ENCODE results near the gene B3GNT4. TPM values are rescaled to one million over a fixed set of nuclear protein-coding genes. Genes with fewer than 3 reads are reported as not detected.

The B3GNT4 gene
- 0.46 TPM for total RNA-seq
- long read RNA-seq, partial matches to known transcripts: 0 of 4 reads
- long read RNA-seq, other reads (novel, unspliced or antisense): 4 of 4 reads

GRCh38 chr12:122203301-122204166, at the start of gene B3GNT4:
Gene B3GNT4, plus strand, starts transcription at chr12:122203709. Its CDS starts 910 bp downstream, at chr12:122204619.
- intact Hi-C loops (cut with DNase I): no loop called here
- ATAC-seq (peak; percentile 87), DNase-seq (peak; percentile 88)
- Histone ChIP-seq H3K4me3 (peak within 1 kb of the TSS; percentile 64), H3K36me3 (peaks cover 14% of the 10 kb centered on the region), H3K4me1 (peaks cover 13% of the 10 kb centered on the region), H3K27ac (no peak within 1 kb of the TSS), H3K27me3 (peaks cover 63% of the 10 kb centered on the region), H3K9me3 (no peaks in the 10 kb centered on the region)
- TF ChIP-seq, protein P1, sequence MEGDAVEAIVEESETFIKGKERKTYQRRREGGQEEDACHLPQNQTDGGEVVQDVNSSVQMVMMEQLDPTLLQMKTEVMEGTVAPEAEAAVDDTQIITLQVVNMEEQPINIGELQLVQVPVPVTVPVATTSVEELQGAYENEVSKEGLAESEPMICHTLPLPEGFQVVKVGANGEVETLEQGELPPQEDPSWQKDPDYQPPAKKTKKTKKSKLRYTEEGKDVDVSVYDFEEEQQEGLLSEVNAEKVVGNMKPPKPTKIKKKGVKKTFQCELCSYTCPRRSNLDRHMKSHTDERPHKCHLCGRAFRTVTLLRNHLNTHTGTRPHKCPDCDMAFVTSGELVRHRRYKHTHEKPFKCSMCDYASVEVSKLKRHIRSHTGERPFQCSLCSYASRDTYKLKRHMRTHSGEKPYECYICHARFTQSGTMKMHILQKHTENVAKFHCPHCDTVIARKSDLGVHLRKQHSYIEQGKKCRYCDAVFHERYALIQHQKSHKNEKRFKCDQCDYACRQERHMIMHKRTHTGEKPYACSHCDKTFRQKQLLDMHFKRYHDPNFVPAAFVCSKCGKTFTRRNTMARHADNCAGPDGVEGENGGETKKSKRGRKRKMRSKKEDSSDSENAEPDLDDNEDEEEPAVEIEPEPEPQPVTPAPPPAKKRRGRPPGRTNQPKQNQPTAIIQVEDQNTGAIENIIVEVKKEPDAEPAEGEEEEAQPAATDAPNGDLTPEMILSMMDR (IDR thresholded peaks at IDR 0.05): no peak

- TF ChIP-seq, protein P1 (IDR thresholded peaks at IDR 0.05): no peak
- no peak for DNase-seq
- H3K36me3 ChIP-seq: no peaks in the 10 kb centered on the region
- no peaks in the 10 kb centered on the region for H3K27me3 ChIP-seq
- H3K4me1 ChIP-seq: no peaks in the 10 kb centered on the region
- H3K27ac ChIP-seq: no peak overlapping the region
- intact Hi-C loops (cut with DNase I): no loop called here
- no peak overlapping the region for H3K4me3 ChIP-seq
- no peak for ATAC-seq
- no peaks in the 10 kb centered on the region for H3K9me3 ChIP-seq
Observed at GRCh38 chr12:122155705-122156104, 47.8 kb upstream of the B3GNT4 start.

GRCh38 chr12:122158700-122159285, 44.7 kb upstream of the B3GNT4 start:
- intact Hi-C loops (cut with DNase I): no loop called here
- Histone ChIP-seq H3K4me1 (no peaks in the 10 kb centered on the region), H3K27ac (no peak overlapping the region), H3K27me3 (no peaks in the 10 kb centered on the region), H3K9me3 (no peaks in the 10 kb centered on the region), H3K4me3 (no peak overlapping the region), H3K36me3 (no peaks in the 10 kb centered on the region)
- DNase-seq: no peak
- TF ChIP-seq, protein P1 (IDR thresholded peaks at IDR 0.05): no peak
- ATAC-seq: no peak

GRCh38 chr12:122159882-122160281, 43.6 kb upstream of the B3GNT4 start:
- intact Hi-C loops (cut with DNase I): no loop called here

DNA sequence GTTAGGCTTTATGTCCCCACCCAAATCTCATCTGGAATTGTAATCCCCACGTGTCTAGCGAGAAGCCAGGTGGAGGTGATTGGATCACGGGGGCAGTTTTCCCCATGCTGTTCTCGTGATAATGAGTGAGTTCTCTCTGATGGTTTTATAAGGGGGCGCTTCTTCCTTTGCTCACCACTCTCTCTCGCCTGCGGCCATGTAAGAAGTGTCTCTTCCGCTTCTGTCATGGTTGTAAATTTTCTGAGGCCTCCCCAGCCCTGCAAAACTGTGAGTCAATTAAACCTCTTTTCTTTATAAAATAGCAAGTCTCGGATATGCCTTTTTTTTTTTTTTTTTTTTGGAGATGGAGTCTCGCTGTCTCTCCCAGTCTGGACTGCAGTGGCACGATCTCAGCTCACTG, 42.7 kb upstream of the B3GNT4 start:
- Histone ChIP-seq H3K4me3 (no peak overlapping the region), H3K27ac (no peak overlapping the region), H3K4me1 (no peaks in the 10 kb centered on the region), H3K27me3 (no peaks in the 10 kb centered on the region), H3K36me3 (no peaks in the 10 kb centered on the region), H3K9me3 (no peaks in the 10 kb centered on the region)
- ATAC-seq: no peak
- intact Hi-C loops (cut with DNase I): no loop called here
- DNase-seq: no peak
- TF ChIP-seq, protein P1 (IDR thresholded peaks at IDR 0.05): no peak

More at GRCh38 chr12:122159882-122160281, 43.6 kb upstream of the B3GNT4 start:
- H3K27ac ChIP-seq: no peak overlapping the region
- H3K4me1 ChIP-seq: no peaks in the 10 kb centered on the region
- H3K27me3 ChIP-seq: no peaks in the 10 kb centered on the region
- TF ChIP-seq, protein P1 (IDR thresholded peaks at IDR 0.05): no peak
- DNase-seq (no peak), ATAC-seq (no peak)
- H3K36me3 ChIP-seq: no peaks in the 10 kb centered on the region
- no peak overlapping the region for H3K4me3 ChIP-seq
- no peaks in the 10 kb centered on the region for H3K9me3 ChIP-seq
